Bronchial epithelial cell (primary cell): Measurements from ENCODE around the gene NLGN1. TPM values are rescaled to one million over a fixed set of nuclear protein-coding genes. Genes with fewer than 3 reads are reported as not detected.

ENCODE experiments used
- DNase-seq: peaks from one replicate; pipeline ENCODE4 v3.0.0-alpha.2; 2010; ENCODE audit warnings: low read depth
- FAIRE-seq: peaks from 2 replicates; lab custom pipeline; 2011; peaks lifted over from hg19 to GRCh38; lab: Jason Lieb, UNC
- H3K27me3 ChIP-seq: 2 replicates; pipeline ENCODE4 v1.5.1; 2011; ENCODE audit warnings: low read length; ENCODE audit not compliant: control insufficient read depth, insufficient read depth
- H3K36me3 ChIP-seq: 2 replicates; pipeline ENCODE4 v1.5.1; 2011; ENCODE audit warnings: low read length; ENCODE audit not compliant: control insufficient read depth, insufficient read depth
- H3K4me3 ChIP-seq: 2 replicates; pipeline ENCODE4 v1.5.1; 2011; ENCODE audit warnings: mild to moderate bottlenecking, low read depth, low read length, control low read depth
- total RNA-seq: library from RNA; depleted of rRNA; stranded (reverse); fragments of >200 nt; gene quantifications from 2 replicates; pipeline ENCODE4 v1.2.1, GENCODE V29; 2014
- TF ChIP-seq, protein P1 (sequence below): IDR thresholded peaks from 2 replicates; pipeline ENCODE4 v1.5.1; 2011; ENCODE audit warnings: mild to moderate bottlenecking, moderate library complexity, low read length, control low read depth, inconsistent platforms; ENCODE audit not compliant: insufficient read depth, severe bottlenecking

Gene NLGN1
- total RNA-seq, 1 donor from 2014 or later, result under 0.01 TPM

DNA sequence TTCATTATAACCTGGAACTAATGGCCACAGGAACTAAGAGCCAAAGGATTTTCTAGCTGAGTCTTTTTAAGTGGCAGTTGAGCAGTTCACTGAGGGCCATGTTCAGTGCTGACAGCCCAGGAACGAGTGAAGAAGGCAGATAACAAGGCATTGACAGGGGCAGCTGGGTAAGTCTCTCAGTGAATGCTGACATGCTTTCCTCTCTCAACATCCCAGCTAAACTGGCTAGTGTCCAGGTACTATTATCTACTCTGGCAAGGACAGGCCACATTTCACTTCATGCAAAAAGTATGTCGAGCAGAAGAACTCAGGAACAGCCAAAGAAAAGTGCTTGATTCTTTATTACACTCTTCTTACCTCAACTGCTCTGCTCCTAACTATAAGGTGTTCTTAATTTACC lies 515.9 kb downstream of the NLGN1 start:
- TF ChIP-seq, protein P1, sequence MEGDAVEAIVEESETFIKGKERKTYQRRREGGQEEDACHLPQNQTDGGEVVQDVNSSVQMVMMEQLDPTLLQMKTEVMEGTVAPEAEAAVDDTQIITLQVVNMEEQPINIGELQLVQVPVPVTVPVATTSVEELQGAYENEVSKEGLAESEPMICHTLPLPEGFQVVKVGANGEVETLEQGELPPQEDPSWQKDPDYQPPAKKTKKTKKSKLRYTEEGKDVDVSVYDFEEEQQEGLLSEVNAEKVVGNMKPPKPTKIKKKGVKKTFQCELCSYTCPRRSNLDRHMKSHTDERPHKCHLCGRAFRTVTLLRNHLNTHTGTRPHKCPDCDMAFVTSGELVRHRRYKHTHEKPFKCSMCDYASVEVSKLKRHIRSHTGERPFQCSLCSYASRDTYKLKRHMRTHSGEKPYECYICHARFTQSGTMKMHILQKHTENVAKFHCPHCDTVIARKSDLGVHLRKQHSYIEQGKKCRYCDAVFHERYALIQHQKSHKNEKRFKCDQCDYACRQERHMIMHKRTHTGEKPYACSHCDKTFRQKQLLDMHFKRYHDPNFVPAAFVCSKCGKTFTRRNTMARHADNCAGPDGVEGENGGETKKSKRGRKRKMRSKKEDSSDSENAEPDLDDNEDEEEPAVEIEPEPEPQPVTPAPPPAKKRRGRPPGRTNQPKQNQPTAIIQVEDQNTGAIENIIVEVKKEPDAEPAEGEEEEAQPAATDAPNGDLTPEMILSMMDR, result no peak
- FAIRE-seq, result no peak

DNA sequence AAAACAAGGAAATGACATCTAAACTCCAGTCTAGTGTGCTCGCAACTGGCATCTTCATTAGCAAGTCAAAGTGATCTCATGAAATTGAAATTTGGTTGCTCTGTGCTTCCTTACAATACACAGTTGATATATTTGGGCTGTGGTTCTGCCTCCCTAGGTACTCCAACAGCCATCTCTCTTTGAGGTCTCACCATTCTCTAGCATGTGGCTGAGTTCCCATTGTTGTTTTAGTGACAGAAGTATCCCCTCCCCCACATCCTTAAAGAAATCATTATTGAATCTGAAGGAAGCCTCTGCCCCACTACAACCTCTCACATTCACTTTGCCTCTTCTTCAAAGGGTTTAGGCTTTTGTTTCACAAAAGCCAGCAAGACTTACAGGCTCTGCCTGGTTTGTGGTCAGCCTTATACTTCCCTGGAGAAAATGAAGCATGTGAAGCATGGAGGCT lies 516.5 kb downstream of the NLGN1 start:
- FAIRE-seq, result no peak
- TF ChIP-seq, protein P1, result no peak
- DNase-seq, result no peak
- H3K27me3 ChIP-seq, result no peaks in the 10 kb centered on the region
- H3K36me3 ChIP-seq, result no peaks in the 10 kb centered on the region
- H3K4me3 ChIP-seq, result no peak overlapping the region

More for the DNA sequence above, 515.9 kb downstream of the NLGN1 start:
- H3K36me3 ChIP-seq, result no peaks in the 10 kb centered on the region
- H3K27me3 ChIP-seq, result no peaks in the 10 kb centered on the region
- H3K4me3 ChIP-seq, result no peak overlapping the region
- no peak for DNase-seq

DNA sequence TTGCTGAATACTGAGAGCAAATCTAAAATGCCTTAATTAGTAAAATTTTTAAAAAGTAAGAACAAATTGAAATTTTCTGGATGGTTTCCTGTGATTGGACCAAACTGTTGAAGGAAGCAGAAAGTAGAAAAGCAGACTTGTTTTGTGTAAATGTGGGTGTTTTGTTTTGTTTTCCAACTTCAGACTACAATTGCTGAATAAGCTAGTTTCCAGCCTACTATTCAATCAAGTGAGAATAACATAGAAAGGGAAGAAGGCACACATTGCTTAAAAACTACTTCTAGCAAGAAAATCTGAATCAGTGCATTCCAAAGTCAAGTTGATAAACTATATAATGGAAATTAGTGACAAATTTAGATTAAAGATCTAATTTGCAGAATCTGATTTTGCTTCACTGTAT lies 519.3 kb downstream of the NLGN1 start:
- H3K27me3 ChIP-seq, result no peaks in the 10 kb centered on the region
- FAIRE-seq (no peak), DNase-seq (no peak)
- TF ChIP-seq, protein P1, result no peak
- H3K4me3 ChIP-seq, result no peak overlapping the region
- no peaks in the 10 kb centered on the region for H3K36me3 ChIP-seq

DNA sequence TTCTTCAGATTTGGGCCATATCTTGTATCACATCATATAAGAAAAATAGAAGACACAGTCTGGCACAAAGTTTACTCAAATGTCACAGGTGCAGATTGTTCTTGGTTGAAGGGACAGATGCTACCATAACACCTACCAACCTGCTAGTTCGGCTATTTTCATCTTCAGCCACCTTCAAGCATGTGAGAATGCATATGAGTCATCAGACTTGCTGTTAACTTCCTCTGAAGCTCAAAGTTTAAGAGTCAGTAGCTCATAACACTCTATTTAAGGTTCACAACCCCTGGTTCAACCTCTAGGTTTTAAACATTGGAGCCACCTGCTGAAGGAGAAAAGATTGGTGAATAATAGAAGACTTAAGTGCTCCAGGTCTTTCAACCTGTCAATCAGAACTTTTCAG lies 522.8 kb downstream of the NLGN1 start:
- no peak overlapping the region for H3K4me3 ChIP-seq
- no peaks in the 10 kb centered on the region for H3K36me3 ChIP-seq
- TF ChIP-seq, protein P1, result no peak
- no peak for FAIRE-seq
- DNase-seq, result peak; percentile 48
- H3K27me3 ChIP-seq, result no peaks in the 10 kb centered on the region

DNA sequence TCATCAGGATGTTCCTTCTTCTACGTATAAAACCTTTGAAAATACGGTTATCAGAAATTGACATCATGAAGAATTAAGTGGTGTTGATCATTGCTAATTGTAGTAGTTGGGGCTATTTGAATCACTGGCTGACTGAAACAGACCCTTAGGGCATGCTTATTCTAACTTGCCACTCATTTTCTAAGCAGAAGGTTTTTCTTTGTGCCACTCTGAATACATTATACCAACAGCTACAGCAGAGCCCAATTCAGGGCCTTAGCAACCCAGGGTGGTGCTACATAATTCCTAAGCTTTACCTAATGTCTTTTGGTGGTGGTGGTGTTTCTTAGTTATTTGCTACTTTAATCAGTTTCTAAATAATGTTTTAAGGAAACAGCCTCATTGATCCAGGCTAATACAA lies 524.2 kb downstream of the NLGN1 start:
- no peak for DNase-seq
- Histone ChIP-seq H3K27me3 (no peaks in the 10 kb centered on the region), H3K36me3 (no peaks in the 10 kb centered on the region), H3K4me3 (no peak overlapping the region)
- TF ChIP-seq, protein P1, result no peak
- no peak for FAIRE-seq

DNA sequence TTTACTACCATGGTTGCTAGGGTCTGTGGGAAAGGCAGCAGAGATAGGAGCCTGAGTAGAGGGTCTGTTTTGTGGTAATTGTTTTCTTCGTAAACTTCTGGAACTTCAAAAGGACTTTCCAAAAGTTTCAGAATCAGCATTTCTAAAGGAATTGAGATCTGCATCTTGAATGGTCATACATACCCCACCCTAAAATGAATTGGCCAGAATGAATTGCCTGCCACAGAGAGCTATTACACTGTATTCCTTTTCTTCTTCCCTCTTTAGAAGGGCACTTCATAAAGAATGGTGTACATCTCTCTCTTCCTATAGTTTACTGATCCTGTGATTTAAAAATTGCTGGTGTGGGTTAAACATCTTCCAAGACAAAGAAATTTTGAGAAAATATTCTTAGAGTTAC lies 525.7 kb downstream of the NLGN1 start:
- no peak for FAIRE-seq
- no peak for DNase-seq
- TF ChIP-seq, protein P1, result no peak
- no peak overlapping the region for H3K4me3 ChIP-seq
- no peaks in the 10 kb centered on the region for H3K36me3 ChIP-seq
- no peaks in the 10 kb centered on the region for H3K27me3 ChIP-seq
